HG03469 (cell line): Measurements from ENCODE around the gene PARD3B.

Source experiments
- ATAC-seq: cut with Tn5 transposase; IDR thresholded peaks from one replicate; pipeline ENCODE4 v1.9.1; 2021; ENCODE audit warnings: mild to moderate bottlenecking, moderate library complexity, moderate number of reproducible peaks; ENCODE audit not compliant: unreplicated experiment

Gene PARD3B

GRCh38 chr2:204827701-204828590 is 282.7 kb downstream of the PARD3B start:
- ATAC-seq = no peak

GRCh38 chr2:204834716-204835384 is 289.6 kb downstream of the PARD3B start:
- no peak for ATAC-seq

GRCh38 chr2:204835786-204836185 is 290.5 kb downstream of the PARD3B start:
- no peak for ATAC-seq

GRCh38 chr2:204840504-204840903 is 295.2 kb downstream of the PARD3B start:
- no peak for ATAC-seq

GRCh38 chr2:204842068-204842467 is 296.8 kb downstream of the PARD3B start:
- ATAC-seq = no peak

- no peak for ATAC-seq
These were observed 297.6 kb downstream of the PARD3B start for GRCh38 chr2:204842661-204843485.

- ATAC-seq = no peak
These were observed 301.2 kb downstream of the PARD3B start for GRCh38 chr2:204846471-204846870.

- ATAC-seq = no peak
These were observed 304.6 kb downstream of the PARD3B start for GRCh38 chr2:204849892-204850291.

- no peak for ATAC-seq
These were observed 305.3 kb downstream of the PARD3B start for GRCh38 chr2:204850581-204850980.

- ATAC-seq = no peak
These were observed 308.6 kb downstream of the PARD3B start for GRCh38 chr2:204853905-204854304.

- no peak for ATAC-seq
These were observed 315.0 kb downstream of the PARD3B start for GRCh38 chr2:204860274-204860673.

- no peak for ATAC-seq
These were observed 317.5 kb downstream of the PARD3B start for GRCh38 chr2:204862809-204863208.

- ATAC-seq = no peak
These were observed 318.1 kb downstream of the PARD3B start for GRCh38 chr2:204863336-204863735.

- no peak for ATAC-seq
These were observed 324.0 kb downstream of the PARD3B start for GRCh38 chr2:204869132-204869823.

- ATAC-seq = no peak
These were observed 324.8 kb downstream of the PARD3B start for GRCh38 chr2:204870053-204870452.

GRCh38 chr2:204871231-204871953 is 326.1 kb downstream of the PARD3B start:
- ATAC-seq = no peak

- no peak for ATAC-seq
These were observed 331.0 kb downstream of the PARD3B start for GRCh38 chr2:204876311-204876710.

- ATAC-seq = no peak
These were observed 332.4 kb downstream of the PARD3B start for GRCh38 chr2:204877691-204878090.

- no peak for ATAC-seq
These were observed 335.7 kb downstream of the PARD3B start for GRCh38 chr2:204880928-204881327.

- no peak for ATAC-seq
These were observed 336.4 kb downstream of the PARD3B start for GRCh38 chr2:204881655-204882054.
